ENCODE data around the gene PIR.
A peak's percentile ranks its signal among the peaks of the same experiment; 100 is the strongest.

Gene PIR

GRCh38 chrX:15493118-15493962 is at the start of gene PIR:
Gene PIR (minus strand): TSS chrX:15493333. CDS start chrX:15491257, 2,076 bp downstream.
- peak; percentile 90 for DNase-seq (ENCODE audit: low spot score)

- DNase-seq (ENCODE audit: low spot score): no peak
Measured at GRCh38 chrX:15530318-15530717, 37.2 kb upstream of the PIR start.

GRCh38 chrX:15529165-15529564 is 36.0 kb upstream of the PIR start:
- no peak for DNase-seq (ENCODE audit: low spot score)

- no peak for DNase-seq (ENCODE audit: low spot score)
Measured at GRCh38 chrX:15525664-15526416, 32.7 kb upstream of the PIR start.

- no peak for DNase-seq (ENCODE audit: low spot score)
Measured at GRCh38 chrX:15524417-15524816, 31.3 kb upstream of the PIR start.

GRCh38 chrX:15523088-15523487 is 30.0 kb upstream of the PIR start:
- DNase-seq (ENCODE audit: low spot score): no peak

- no peak for DNase-seq (ENCODE audit: low spot score)
Measured at GRCh38 chrX:15522464-15522863, 29.3 kb upstream of the PIR start.

GRCh38 chrX:15515931-15516330 is 22.8 kb upstream of the PIR start:
- no peak for DNase-seq (ENCODE audit: low spot score)

GRCh38 chrX:15514279-15514678 is 21.1 kb upstream of the PIR start:
- no peak for DNase-seq (ENCODE audit: low spot score)

GRCh38 chrX:15512401-15512965 is 19.4 kb upstream of the PIR start:
- DNase-seq (ENCODE audit: low spot score): no peak

- DNase-seq (ENCODE audit: low spot score): no peak
Measured at GRCh38 chrX:15511563-15511962, 18.4 kb upstream of the PIR start.

- no peak for DNase-seq (ENCODE audit: low spot score)
Measured at GRCh38 chrX:15509845-15510244, 16.7 kb upstream of the PIR start.

- DNase-seq (ENCODE audit: low spot score): no peak
Measured at GRCh38 chrX:15507005-15507404, 13.9 kb upstream of the PIR start.

GRCh38 chrX:15505101-15505500 is 12.0 kb upstream of the PIR start:
- DNase-seq (ENCODE audit: low spot score): no peak

- DNase-seq (ENCODE audit: low spot score): no peak
Measured at GRCh38 chrX:15504661-15505060, 11.5 kb upstream of the PIR start.

- DNase-seq (ENCODE audit: low spot score): no peak
Measured at GRCh38 chrX:15501506-15501905, 8.4 kb upstream of the PIR start.

- DNase-seq (ENCODE audit: low spot score): no peak
Measured at GRCh38 chrX:15500497-15500966, 7.4 kb upstream of the PIR start, which contains the start of gene BMX. Gene BMX (plus strand): TSS chrX:15500807. CDS start chrX:15508354, 7,547 bp downstream.

GRCh38 chrX:15499976-15500375 is 6.8 kb upstream of the PIR start:
- no peak for DNase-seq (ENCODE audit: low spot score)

GRCh38 chrX:15498741-15499140 is 5.6 kb upstream of the PIR start:
- no peak for DNase-seq (ENCODE audit: low spot score)

- peak; percentile 61 for DNase-seq (ENCODE audit: low spot score)
Measured at GRCh38 chrX:15497865-15498264, 4.7 kb upstream of the PIR start.

GRCh38 chrX:15496824-15497223 is 3.7 kb upstream of the PIR start:
- DNase-seq (ENCODE audit: low spot score): no peak

GRCh38 chrX:15495801-15496200 is 2.7 kb upstream of the PIR start:
- DNase-seq (ENCODE audit: low spot score): no peak

- DNase-seq (ENCODE audit: low spot score): no peak
Measured at GRCh38 chrX:15492469-15492868, 664 bp downstream of the PIR start.

All from AG08396 (cell line).